Dermis microvascular lymphatic vessel endothelial cell (primary cell): ENCODE data around the gene SLC7A5. TPM values are rescaled to one million over a fixed set of nuclear protein-coding genes. Genes with fewer than 3 reads are reported as not detected.
A peak's percentile ranks its signal among the peaks of the same experiment; 100 is the strongest.
"Not testable (repeated sequence)": the region's sequence is repeated elsewhere in the genome, so short reads cannot be mapped to it uniquely, and the experiment has no call there.

Experiments used
- DNase-seq, 2 donors: peaks; one replicate each; pipeline versions ENCODE4 v3.0.0 to v3.0.0-alpha.2; 2010; ENCODE audit warnings: low read depth in 2 of 2
- total RNA-seq: library from RNA; depleted of rRNA; stranded (reverse); fragments of >200 nt; gene quantifications from 2 replicates; pipeline ENCODE4 v1.2.1, GENCODE V29; 2014

Gene SLC7A5
- total RNA-seq, 1 donor from 2014 or later, result 2.7 TPM

DNA sequence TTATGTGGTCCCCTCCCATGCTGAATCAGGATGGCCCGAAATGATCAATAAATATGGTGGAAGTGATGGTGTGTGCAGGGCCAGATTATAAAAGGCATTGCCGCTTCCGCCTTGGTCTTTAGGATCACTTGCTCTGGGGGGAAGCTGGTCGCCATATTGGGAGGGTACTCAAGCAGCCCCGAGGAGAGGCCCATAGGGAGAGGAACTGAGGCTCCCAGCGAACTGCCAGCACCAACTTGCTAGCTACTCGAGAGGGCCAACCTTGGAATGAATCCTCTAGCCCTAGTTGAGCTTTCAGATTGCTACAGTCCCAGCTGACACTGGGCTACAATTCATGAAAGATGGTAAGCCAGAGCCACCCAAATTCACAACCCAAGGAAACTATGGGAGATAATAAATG, 19.0 kb upstream of the SLC7A5 start:
- not testable (repeated sequence) for DNase-seq

DNA sequence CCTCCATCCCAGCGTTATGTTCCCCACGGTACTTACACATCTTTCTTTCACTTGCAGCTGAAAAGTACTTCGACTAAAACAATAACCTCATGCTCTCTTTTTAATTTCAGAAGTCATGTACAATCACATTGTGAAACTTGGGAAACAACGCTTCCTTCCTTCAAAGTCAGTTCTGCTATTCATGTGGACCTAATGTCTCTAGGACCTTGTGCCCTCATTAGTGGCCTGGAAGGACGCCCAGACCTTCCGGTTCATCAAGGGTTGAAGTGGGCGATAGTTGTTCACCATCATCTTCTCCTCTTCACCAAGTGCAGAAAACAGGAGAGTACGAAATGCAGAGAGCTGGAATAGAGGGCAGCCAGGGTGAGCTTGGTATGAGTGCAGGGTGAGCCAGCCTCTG, 18.6 kb upstream of the SLC7A5 start:
- not testable (repeated sequence) for DNase-seq

GRCh38 chr16:87885371-87885967, 16.2 kb upstream of the SLC7A5 start:
- DNase-seq, result not testable (repeated sequence)

GRCh38 chr16:87882436-87883019, 13.2 kb upstream of the SLC7A5 start:
- no peak for DNase-seq

DNA sequence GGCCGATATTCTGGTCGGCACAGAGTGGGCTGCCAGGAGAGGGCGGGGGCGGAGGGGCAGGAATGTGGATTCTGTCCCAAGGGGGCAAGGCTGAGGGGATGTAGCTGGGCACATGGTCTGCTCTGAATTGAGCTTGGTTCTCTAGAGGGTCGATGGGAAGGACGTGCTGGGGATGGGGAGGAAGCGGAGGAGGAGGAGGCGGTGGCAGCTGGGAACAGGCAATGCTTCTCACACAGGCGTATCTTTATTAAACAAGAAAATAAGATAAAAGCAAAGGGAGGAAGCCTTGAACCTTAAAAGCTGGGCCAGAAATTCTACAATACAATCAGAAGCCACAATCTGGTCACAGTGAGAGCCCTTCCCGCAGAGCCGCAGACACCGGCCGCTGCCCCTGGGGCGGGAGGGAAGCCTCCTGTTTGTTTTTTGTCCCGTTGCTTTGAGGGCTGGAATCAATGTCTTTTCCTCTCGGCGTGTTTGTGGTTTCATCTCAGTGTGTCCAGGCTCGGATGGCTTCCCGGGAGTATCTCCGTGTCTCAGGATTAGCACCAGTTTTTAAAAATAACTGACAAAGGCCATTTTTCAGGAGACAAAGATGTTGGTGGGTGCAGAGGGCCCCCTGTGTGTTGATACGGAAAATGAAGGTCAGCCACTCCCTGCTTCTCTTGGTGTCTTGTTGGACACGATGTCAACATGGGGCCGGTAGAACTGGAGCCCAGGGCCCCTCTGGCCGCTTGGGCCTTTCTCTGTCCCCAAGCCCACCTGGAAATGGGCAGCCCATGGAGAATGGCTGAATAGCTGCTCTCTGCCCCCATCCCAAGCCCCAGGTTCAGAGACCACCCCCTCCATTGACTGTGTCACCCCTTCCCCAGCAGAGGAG, 12.3 kb upstream of the SLC7A5 start:
- DNase-seq, result no peak

DNA sequence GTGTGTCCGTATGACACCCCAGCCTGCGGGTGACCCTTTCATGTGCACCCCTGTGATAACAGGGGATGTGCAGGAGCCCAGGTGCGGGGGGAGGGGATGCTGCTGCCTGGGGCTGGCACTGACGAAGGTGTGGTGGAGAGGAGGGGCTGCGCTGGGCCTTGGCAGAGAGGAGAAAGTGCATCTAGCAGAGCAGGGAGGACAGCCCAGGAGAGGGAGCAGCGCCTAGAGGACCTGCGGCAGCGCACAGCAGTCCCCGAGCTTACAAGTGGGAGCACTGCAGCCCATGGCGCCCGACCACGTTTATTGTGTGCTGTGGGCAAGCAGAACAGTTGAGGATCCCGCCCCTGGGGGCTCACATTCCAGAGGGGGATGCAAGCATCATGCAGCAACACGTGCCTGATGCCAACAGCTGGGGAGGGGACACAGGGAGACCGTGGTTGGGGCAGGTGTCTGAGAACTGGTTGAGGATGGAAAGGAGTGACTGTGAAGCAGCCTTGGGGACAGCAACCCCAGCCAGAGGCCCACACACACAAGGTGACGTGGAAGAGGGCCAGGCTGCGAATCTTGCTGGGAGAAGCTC, 10.9 kb upstream of the SLC7A5 start:
- DNase-seq, result no peak

GRCh38 chr16:87879411-87880013, 10.2 kb upstream of the SLC7A5 start:
- not testable (repeated sequence) for DNase-seq

GRCh38 chr16:87878704-87879103, 9.4 kb upstream of the SLC7A5 start:
- no peak for DNase-seq

- no peak for DNase-seq
These were observed 8.7 kb upstream of the SLC7A5 start for GRCh38 chr16:87877942-87878507.

GRCh38 chr16:87874639-87875427, 5.5 kb upstream of the SLC7A5 start:
- DNase-seq, result no peak

DNA sequence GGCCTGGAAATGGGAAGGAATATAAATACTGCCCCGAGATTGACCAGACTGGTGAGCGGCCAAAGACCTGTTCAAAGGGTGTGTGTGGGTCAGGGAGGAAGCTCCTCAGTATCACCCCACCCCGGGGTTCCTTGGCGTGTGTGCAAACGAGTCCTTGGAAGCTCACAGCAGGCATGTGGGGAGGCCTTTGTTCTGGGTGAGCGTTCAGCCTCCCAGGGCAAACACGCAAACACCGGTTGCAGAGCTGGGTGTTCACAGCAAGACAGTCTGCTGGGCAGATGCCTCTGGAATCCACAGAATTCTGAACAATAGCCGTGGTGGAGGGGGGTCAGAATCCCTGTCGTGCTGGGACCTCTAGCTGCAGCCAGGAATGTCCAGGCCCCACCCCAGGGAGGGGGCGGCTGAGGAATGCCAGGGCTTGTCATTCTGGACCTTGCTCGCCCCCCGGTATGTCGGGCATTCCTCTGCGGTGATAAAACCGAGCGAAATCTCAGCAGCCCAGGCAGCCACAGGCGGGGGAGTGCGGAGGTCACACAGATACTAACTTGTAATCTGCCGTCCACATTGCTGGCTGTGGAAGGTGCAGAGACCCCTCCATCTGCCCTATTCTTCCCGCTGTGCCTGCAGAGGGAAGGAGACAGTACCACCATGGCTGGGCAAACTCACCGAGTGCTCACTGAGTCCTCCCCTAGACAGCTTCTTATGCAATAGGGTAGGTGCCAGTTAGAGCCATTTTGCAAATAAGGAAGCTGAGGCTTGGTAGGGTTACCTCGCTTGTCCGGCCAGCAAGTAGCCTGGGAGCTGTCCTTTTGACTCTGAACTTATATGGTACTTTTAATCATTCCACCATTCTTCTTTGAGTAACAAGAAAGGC, 1.3 kb upstream of the SLC7A5 start:
- DNase-seq, result peak in 1 of 2 donors; percentile 42

DNA sequence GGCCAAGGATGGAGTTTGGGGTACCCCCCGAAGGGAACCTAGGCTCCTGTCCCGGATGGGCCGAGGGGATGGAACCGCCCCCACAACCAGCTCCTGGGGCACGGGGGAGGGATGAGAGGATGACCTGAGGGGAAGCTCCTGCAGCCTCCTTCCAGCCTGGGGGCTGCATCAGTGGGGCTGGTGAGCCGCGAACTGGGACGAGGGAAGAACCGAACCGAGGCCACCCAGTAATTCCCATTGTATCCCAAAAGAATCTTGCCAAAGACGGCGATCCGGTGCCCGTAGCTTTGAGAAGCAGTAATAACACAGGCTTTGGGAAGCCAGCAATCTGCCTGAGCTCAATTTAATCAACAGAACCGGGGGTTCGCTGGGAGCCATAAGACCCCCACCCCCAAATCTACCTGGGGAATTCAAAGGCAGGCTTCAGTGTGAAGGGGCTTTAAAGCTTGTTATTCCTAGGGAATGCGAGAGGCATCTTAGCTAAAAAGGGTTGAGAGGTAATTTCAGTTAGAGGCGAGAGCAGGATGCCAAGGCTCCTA, 641 bp upstream of the SLC7A5 start:
- DNase-seq, result not testable (repeated sequence)

DNA sequence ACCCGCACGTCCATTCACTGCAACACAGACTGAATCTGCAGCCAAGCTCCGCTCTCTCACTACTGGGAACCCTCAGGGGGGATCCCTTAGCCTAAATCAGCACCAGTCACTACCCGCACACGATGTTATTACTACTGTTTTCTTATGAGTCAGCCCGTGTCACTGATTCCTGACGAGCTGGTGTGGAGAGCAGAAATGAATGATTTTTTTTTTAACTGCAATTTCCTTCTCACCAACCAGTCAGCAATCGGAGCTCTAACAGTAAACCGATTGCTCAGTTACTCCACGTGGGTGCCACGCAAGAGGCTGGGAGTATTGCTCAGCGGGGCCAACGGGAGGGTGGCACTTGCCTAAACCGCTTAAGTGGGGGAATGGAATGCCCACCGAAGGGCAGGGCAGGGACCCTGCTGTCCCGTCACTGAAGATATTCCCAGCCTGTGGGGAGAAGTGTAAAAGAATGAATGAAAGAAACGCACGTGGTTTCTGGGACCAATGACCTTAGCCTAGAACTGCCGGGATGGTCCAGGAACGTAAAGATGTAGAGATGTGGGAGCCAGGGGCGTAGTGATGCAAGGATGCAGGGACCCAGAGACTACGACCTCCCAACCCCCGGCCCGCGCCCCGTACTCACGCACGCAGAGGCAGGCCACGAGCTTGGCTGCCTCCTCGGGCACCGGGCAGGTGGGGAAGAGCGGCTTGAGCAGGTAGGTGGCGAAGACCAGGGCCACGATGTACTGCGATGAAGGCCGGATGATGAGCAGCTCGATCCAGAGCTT, 865 bp downstream of the SLC7A5 start:
- peak; percentile 61 to 90 for DNase-seq

DNA sequence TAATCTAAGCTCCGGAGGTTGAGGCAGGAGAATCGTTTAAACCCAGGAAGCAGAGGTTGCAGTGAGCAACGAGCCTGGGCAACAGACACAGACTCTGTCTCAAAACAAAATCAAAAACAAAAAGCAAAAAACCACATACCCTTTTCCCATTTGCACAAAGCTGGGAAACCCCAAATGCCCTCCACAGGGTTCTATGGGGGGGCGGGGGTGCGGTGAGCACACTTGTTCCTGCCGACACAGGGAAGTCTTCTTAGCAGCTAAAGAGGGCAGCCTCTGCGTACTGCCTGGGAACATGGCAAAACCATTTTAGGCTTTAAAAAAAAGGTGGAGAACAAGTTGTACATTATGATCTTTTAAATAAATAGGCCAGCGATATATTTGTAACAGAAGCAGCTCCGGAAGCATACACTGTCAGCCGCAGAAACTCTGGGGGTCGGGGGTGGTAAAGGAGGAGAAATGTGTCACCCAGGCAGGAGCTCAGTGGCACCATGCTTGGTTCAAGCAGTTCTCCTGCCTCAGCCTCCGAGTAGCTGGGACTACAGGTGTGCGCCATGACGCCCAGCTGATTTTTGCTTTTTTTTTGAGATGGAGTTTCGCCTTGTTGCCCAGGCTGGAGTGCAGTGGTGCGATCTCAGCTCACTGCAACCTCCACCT, 3.3 kb downstream of the SLC7A5 start:
- not testable (repeated sequence) for DNase-seq

GRCh38 chr16:87864331-87864989, 4.8 kb downstream of the SLC7A5 start:
- DNase-seq, result no peak

DNA sequence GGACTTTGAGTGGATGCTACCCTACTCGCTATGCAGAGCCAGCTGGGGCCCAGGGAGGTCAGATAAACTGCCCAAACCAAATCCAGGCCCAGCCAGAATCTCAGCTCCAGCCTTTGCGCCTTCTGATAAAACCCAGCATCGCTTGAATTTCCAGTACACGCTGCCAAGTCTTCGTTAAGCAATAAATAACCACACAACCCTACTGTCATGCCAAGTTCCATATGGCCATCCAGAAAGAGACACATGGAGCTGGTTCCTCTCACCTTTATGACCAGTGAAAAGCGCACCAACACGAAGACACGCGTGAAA, 6.0 kb downstream of the SLC7A5 start:
- not testable (repeated sequence) for DNase-seq

- not testable (repeated sequence) for DNase-seq
These were observed 6.5 kb downstream of the SLC7A5 start for GRCh38 chr16:87862597-87863326.
